GM12873 (cell line): Measurements from ENCODE around the gene IL24.

Source experiments
- CTCF ChIP-seq: IDR thresholded peaks from 2 replicates; pipeline ENCODE4 v1.5.1; 2012; ENCODE audit warnings: low read depth, mild to moderate bottlenecking, moderate library complexity, low read length, control low read depth; ENCODE audit not compliant: insufficient read depth; ENCODE audit errors: missing control alignments

IL24 gene

GRCh38 chr1:206867716-206868115 is 29.5 kb upstream of the IL24 start:
- no peak for TF ChIP-seq CTCF

GRCh38 chr1:206868264-206868663 is 29.0 kb upstream of the IL24 start:
- TF ChIP-seq CTCF, result no peak

- TF ChIP-seq CTCF, result no peak
Observed at GRCh38 chr1:206872139-206872538, 25.1 kb upstream of the IL24 start.

GRCh38 chr1:206873603-206874188 is 23.5 kb upstream of the IL24 start:
- no peak for TF ChIP-seq CTCF

GRCh38 chr1:206875752-206876377 is 21.4 kb upstream of the IL24 start:
- TF ChIP-seq CTCF, result no peak

- peak; percentile 36 for TF ChIP-seq CTCF
Observed at GRCh38 chr1:206878456-206878855, 18.8 kb upstream of the IL24 start.

- no peak for TF ChIP-seq CTCF
Observed at GRCh38 chr1:206880314-206880713, 16.9 kb upstream of the IL24 start.
